H1 (cell line): Measurements from ENCODE around the gene TLR8. TPM values are rescaled to one million over a fixed set of nuclear protein-coding genes. Genes with fewer than 3 reads are reported as not detected.

Source experiments
- EZH2 ChIP-seq: fragments of 200-600 bp; sonication (generic); IDR thresholded peaks from 2 replicates; pipeline ENCODE4 v1.7.1; 2012; ENCODE audit warnings: low read depth, mild to moderate bottlenecking, moderate library complexity, low read length, inconsistent platforms; ENCODE audit not compliant: severe bottlenecking
- KDM1A ChIP-seq: fragments of 200-600, 300-600 bp; sonication (generic); IDR thresholded peaks from 2 replicates; pipeline ENCODE4 v1.7.1; 2016; ENCODE audit warnings: mild to moderate bottlenecking, low read length, borderline replicate concordance
- TBP ChIP-seq: IDR thresholded peaks from 2 replicates; pipeline ENCODE4 v1.6.1; 2011; ENCODE audit warnings: low read depth, low read length, improper control_type of control experiment
- TEAD4 ChIP-seq: IDR thresholded peaks from 2 replicates; pipeline ENCODE4 v1.6.1; 2012; ENCODE audit warnings: low read depth, low read length, inconsistent platforms, mixed read lengths
- polyA plus RNA-seq, 7 experiments: library from polyadenylated mRNA; depleted of rRNA in 3 of 7; stranded (reverse) in 5 of 7; unstranded in 2 of 7; fragments of >200 nt in 5 of 7; fragments of 200-250 nt in 2 of 7; gene quantifications; 1 replicate in 5 of 7; 2 replicates in 1 of 7; 4 replicates in 1 of 7; pipeline versions ENCODE4 v1.2.1 to v1.2.3, GENCODE V29; 2011 to 2013; ENCODE audit warnings: missing spikeins in 2 of 7, mixed read lengths in 2 of 7
- total RNA-seq: library from RNA; stranded (reverse); fragmentation: NEBNext Ultra II Directional; extraction: Animal tissue kit (Norgen Biotek cat#: 25700); gene quantifications from 2 replicates; pipeline ENCODE4 v1.2.1, GENCODE V29; 2021
- TF ChIP-seq, protein P1 (sequence below), 3 experiments: IDR thresholded peaks; 1 replicate in 2 of 3; 2 replicates in 1 of 3; pipeline versions ENCODE4 v1.5.1 to v1.6.1; 2011; ENCODE audit warnings: low read length in 3 of 3, mild to moderate bottlenecking in 3 of 3, inconsistent platforms in 2 of 3, low read depth in 1 of 3, moderate library complexity in 1 of 3; ENCODE audit not compliant: insufficient read depth in 1 of 3; ENCODE audit errors: control extremely low read depth in 1 of 3

TLR8 gene
- total and polyA plus RNA-seq, 2 of the 8 experiments (the other 6 are each of a cell fraction or from before 2014, with no cell fraction given) = not detected

DNA sequence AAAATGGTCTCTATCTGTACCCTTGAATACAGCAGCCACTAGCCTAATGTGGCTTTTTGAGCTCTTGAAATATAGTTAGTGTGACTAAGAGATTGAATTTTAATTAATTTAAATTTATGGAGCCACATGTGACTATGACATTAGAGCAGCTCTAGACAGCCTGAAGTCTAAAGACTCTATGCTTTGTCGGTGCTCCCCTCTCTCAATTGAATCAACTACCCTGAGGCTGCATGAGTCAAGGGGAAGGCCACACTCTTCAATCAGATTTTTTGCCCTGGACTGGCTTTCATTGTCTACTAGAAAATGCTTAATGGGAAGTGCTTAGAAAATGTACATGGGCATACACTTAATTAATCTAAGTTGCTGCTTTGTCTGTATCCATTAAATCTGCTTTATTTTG is 27.9 kb upstream of the TLR8 start (continued):
- TF ChIP-seq, protein P1, sequence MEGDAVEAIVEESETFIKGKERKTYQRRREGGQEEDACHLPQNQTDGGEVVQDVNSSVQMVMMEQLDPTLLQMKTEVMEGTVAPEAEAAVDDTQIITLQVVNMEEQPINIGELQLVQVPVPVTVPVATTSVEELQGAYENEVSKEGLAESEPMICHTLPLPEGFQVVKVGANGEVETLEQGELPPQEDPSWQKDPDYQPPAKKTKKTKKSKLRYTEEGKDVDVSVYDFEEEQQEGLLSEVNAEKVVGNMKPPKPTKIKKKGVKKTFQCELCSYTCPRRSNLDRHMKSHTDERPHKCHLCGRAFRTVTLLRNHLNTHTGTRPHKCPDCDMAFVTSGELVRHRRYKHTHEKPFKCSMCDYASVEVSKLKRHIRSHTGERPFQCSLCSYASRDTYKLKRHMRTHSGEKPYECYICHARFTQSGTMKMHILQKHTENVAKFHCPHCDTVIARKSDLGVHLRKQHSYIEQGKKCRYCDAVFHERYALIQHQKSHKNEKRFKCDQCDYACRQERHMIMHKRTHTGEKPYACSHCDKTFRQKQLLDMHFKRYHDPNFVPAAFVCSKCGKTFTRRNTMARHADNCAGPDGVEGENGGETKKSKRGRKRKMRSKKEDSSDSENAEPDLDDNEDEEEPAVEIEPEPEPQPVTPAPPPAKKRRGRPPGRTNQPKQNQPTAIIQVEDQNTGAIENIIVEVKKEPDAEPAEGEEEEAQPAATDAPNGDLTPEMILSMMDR (IDR thresholded peaks at IDR 0.05; ENCODE audit: control extremely low read depth in 1 of 3, insufficient read depth in 1 of 3, low read depth in 1 of 3, low read length in 3 of 3) = no peak
- no peak for TF ChIP-seq TEAD4
- no peak for TF ChIP-seq EZH2
- TF ChIP-seq KDM1A = no peak
- TF ChIP-seq TBP = no peak
